ENCODE results near the gene S100G.

The S100G gene

DNA sequence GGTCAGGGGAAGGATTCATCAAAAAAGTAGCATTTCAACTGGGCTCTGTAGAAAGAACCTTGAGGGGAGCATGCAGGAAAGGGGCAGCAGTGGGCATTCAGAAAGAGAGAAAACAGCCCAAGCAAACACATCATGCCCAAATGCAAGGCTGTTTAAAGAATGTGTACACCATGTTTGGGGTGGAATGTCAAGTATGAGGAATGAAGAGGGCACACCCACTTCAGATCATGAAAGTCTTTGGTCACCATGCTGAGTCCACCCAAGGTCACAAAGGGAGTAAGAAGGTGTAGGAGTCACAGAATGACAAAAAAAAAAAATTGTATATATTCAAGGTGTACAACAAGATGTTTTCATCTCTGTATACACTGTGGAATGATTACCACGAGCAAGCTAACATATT, 9.4 kb downstream of the S100G start:
- TF ChIP-seq, protein P1, sequence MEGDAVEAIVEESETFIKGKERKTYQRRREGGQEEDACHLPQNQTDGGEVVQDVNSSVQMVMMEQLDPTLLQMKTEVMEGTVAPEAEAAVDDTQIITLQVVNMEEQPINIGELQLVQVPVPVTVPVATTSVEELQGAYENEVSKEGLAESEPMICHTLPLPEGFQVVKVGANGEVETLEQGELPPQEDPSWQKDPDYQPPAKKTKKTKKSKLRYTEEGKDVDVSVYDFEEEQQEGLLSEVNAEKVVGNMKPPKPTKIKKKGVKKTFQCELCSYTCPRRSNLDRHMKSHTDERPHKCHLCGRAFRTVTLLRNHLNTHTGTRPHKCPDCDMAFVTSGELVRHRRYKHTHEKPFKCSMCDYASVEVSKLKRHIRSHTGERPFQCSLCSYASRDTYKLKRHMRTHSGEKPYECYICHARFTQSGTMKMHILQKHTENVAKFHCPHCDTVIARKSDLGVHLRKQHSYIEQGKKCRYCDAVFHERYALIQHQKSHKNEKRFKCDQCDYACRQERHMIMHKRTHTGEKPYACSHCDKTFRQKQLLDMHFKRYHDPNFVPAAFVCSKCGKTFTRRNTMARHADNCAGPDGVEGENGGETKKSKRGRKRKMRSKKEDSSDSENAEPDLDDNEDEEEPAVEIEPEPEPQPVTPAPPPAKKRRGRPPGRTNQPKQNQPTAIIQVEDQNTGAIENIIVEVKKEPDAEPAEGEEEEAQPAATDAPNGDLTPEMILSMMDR (IDR thresholded peaks at IDR 0.05; ENCODE audit: extremely low read depth, insufficient read depth, missing control alignments), result no peak
- DNase-seq (ENCODE audit: low spot score), result no peak
- in situ Hi-C loops (cut with MboI; ENCODE audit: low pct_unique_long_range_greater_than_20kb, low sequenced_read_pairs, unreplicated experiment), result no loop called here

GRCh38 chrX:16661495-16661894, 11.5 kb downstream of the S100G start:
- no peak for DNase-seq (ENCODE audit: low spot score)
- in situ Hi-C loops (cut with MboI; ENCODE audit: low pct_unique_long_range_greater_than_20kb, low sequenced_read_pairs, unreplicated experiment), result no loop called here
- TF ChIP-seq, protein P1 (IDR thresholded peaks at IDR 0.05; ENCODE audit: extremely low read depth, insufficient read depth, missing control alignments), result no peak

- in situ Hi-C loops (cut with MboI; ENCODE audit: low pct_unique_long_range_greater_than_20kb, low sequenced_read_pairs, unreplicated experiment), result no loop called here
- no peak for DNase-seq (ENCODE audit: low spot score)
- TF ChIP-seq, protein P1 (IDR thresholded peaks at IDR 0.05; ENCODE audit: extremely low read depth, insufficient read depth, missing control alignments), result no peak
Measured at GRCh38 chrX:16662402-16662801, 12.4 kb downstream of the S100G start.

GRCh38 chrX:16664074-16664473, 14.1 kb downstream of the S100G start:
- DNase-seq (ENCODE audit: low spot score), result no peak
- in situ Hi-C loops (cut with MboI; ENCODE audit: low pct_unique_long_range_greater_than_20kb, low sequenced_read_pairs, unreplicated experiment), result no loop called here
- TF ChIP-seq, protein P1 (IDR thresholded peaks at IDR 0.05; ENCODE audit: extremely low read depth, insufficient read depth, missing control alignments), result no peak

GRCh38 chrX:16664626-16665025, 14.7 kb downstream of the S100G start:
- TF ChIP-seq, protein P1 (IDR thresholded peaks at IDR 0.05; ENCODE audit: extremely low read depth, insufficient read depth, missing control alignments), result no peak
- DNase-seq (ENCODE audit: low spot score), result no peak
- in situ Hi-C loops (cut with MboI; ENCODE audit: low pct_unique_long_range_greater_than_20kb, low sequenced_read_pairs, unreplicated experiment), result no loop called here

DNA sequence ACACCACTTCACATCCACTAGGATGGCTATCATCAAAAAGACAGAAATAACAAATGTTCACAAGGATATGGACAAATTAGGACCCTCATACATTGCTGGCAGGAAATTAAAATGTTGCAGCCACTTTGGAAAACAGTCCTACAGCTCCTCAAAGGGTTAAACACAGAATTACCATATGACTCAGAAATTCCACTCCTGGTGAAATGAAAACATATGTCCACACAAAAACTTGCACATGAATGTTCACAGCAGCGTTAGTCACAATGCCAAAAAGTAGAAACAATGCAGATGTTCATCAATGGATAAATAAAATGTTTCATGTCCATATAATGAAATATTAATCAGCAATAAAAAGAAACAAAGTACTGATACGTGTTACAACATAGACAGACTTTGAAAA, 15.1 kb downstream of the S100G start:
- TF ChIP-seq, protein P1 (IDR thresholded peaks at IDR 0.05; ENCODE audit: extremely low read depth, insufficient read depth, missing control alignments), result no peak
- no peak for DNase-seq (ENCODE audit: low spot score)
- in situ Hi-C loops (cut with MboI; ENCODE audit: low pct_unique_long_range_greater_than_20kb, low sequenced_read_pairs, unreplicated experiment), result no loop called here

DNA sequence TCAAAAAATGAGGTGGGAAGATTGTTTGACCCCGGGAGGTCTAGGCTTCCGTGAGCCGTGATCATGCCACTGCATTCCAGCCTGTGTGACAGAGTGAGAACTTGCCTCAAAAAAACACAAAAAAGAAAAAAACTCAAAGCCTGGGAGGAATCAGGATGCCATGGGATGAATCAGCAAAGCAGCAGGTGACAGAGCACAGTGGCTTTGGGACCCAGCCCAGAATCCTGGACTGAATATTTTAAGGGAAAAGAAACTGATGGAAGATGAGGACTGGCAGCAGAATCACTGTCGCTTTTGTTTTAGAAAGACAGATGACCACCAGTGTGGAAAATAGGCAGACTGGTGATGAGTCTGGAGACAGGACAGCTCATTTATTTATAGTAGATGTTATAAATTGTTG, 16.6 kb downstream of the S100G start:
- TF ChIP-seq, protein P1 (IDR thresholded peaks at IDR 0.05; ENCODE audit: extremely low read depth, insufficient read depth, missing control alignments), result no peak
- no peak for DNase-seq (ENCODE audit: low spot score)
- in situ Hi-C loops (cut with MboI; ENCODE audit: low pct_unique_long_range_greater_than_20kb, low sequenced_read_pairs, unreplicated experiment), result no loop called here
